ACC112 (cell line): ENCODE data around the gene NOD1.

Source experiments
- H2AFZ ChIP-seq: fragments of 200-600 bp; sonication (generic); one replicate; pipeline ENCODE4 v1.6.0; 2017; ENCODE audit warnings: antibody characterized with exemption, low read length; ENCODE audit not compliant: unreplicated experiment
- H3K27ac ChIP-seq: fragments of 200-600 bp; sonication (generic); 2 replicates; pipeline ENCODE4 v1.5.1; 2014; ENCODE audit warnings: low read depth, mild to moderate bottlenecking, antibody characterized with exemption, low read length, moderate library complexity
- H3K27me3 ChIP-seq: fragments of 200-600 bp; sonication (generic); 2 replicates; pipeline ENCODE4 v1.6.1; 2014; ENCODE audit warnings: mild to moderate bottlenecking, antibody characterized with exemption, low read length, moderate library complexity, mixed read lengths; ENCODE audit not compliant: insufficient read depth
- H3K36me3 ChIP-seq: fragments of 200-600 bp; sonication (generic); 2 replicates; pipeline ENCODE4 v1.6.1; 2016; ENCODE audit warnings: mild to moderate bottlenecking, antibody characterized with exemption, low read length, moderate library complexity, mixed read lengths; ENCODE audit not compliant: insufficient read depth
- H3K4me1 ChIP-seq: fragments of 200-600 bp; sonication (generic); one replicate; pipeline ENCODE4 v1.6.1; 2016; ENCODE audit warnings: low read length, mixed read lengths; ENCODE audit not compliant: insufficient read depth, unreplicated experiment, control insufficient read depth
- H3K4me3 ChIP-seq: fragments of 200-600 bp; sonication (generic); 2 replicates; pipeline ENCODE4 v1.5.1; 2014; ENCODE audit warnings: mild to moderate bottlenecking, low read depth, low read length
- H3K79me2 ChIP-seq: fragments of 200-600 bp; sonication (generic); one replicate; pipeline ENCODE4 v1.6.0; 2016; ENCODE audit warnings: low read length; ENCODE audit not compliant: control insufficient read depth, unreplicated experiment, insufficient read depth

NOD1 gene

GRCh38 chr7:30433082-30433481 is 45.5 kb downstream of the NOD1 start:
- Histone ChIP-seq H3K4me1 (peaks cover 8% of the 10 kb centered on the region), H3K27me3 (no peaks in the 10 kb centered on the region), H3K36me3 (peaks cover 24% of the 10 kb centered on the region), H3K4me3 (no peak overlapping the region), H3K27ac (peak overlapping the region; percentile 42), H3K79me2 (no peaks in the 10 kb centered on the region), H2AFZ (no peak overlapping the region)

- peaks cover 8% of the 10 kb centered on the region for H3K4me1 ChIP-seq
- H3K27ac ChIP-seq: no peak overlapping the region
- H2AFZ ChIP-seq: no peak overlapping the region
- H3K36me3 ChIP-seq: peaks cover 13% of the 10 kb centered on the region
- H3K4me3 ChIP-seq: no peak overlapping the region
- H3K79me2 ChIP-seq: no peaks in the 10 kb centered on the region
- no peaks in the 10 kb centered on the region for H3K27me3 ChIP-seq
Measured at GRCh38 chr7:30430777-30431176, 47.8 kb downstream of the NOD1 start.

DNA sequence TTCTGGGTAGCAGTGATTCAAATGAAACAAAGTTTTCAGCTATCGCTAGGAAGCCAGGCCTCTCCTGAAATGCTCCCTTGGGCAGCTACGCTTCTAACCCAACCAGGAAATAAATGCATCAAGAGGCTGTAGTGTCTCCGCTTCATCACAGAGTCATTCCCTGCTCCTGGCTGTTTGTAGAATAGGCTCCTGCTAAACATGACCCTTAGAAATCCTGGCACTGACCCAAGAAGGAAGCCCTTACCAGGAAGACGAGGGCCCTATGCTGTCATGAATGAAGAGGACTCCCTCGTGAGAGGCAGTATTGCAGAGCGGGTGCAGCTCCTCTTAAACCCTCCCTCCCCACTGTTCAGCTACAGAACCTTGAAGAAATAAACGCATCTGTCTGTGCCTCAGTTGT is 48.3 kb downstream of the NOD1 start:
- H3K79me2 ChIP-seq: no peaks in the 10 kb centered on the region
- H3K36me3 ChIP-seq: peaks cover 13% of the 10 kb centered on the region; the same call in 1 of the 2 replicates
- no peak overlapping the region for H3K27ac ChIP-seq
- no peaks in the 10 kb centered on the region for H3K27me3 ChIP-seq
- no peak overlapping the region for H3K4me3 ChIP-seq
- H3K4me1 ChIP-seq: peaks cover 8% of the 10 kb centered on the region
- no peak overlapping the region for H2AFZ ChIP-seq

GRCh38 chr7:30429156-30429530 is 49.4 kb downstream of the NOD1 start:
- peaks cover 8% of the 10 kb centered on the region for H3K4me1 ChIP-seq

GRCh38 chr7:30428246-30429155 is 50.1 kb downstream of the NOD1 start:
- Histone ChIP-seq H3K36me3 (peaks cover 14% of the 10 kb centered on the region), H3K27me3 (no peaks in the 10 kb centered on the region), H3K79me2 (no peaks in the 10 kb centered on the region), H3K4me3 (no peak overlapping the region), H3K4me1 (peaks cover 8% of the 10 kb centered on the region), H3K27ac (no peak overlapping the region), H2AFZ (no peak overlapping the region)

More at GRCh38 chr7:30429156-30429530, 49.4 kb downstream of the NOD1 start:
- H3K4me3 ChIP-seq: no peak overlapping the region
- H3K36me3 ChIP-seq: peaks cover 16% of the 10 kb centered on the region
- H3K79me2 ChIP-seq: no peaks in the 10 kb centered on the region
- H3K27ac ChIP-seq: no peak overlapping the region
- no peaks in the 10 kb centered on the region for H3K27me3 ChIP-seq
- no peak overlapping the region for H2AFZ ChIP-seq

DNA sequence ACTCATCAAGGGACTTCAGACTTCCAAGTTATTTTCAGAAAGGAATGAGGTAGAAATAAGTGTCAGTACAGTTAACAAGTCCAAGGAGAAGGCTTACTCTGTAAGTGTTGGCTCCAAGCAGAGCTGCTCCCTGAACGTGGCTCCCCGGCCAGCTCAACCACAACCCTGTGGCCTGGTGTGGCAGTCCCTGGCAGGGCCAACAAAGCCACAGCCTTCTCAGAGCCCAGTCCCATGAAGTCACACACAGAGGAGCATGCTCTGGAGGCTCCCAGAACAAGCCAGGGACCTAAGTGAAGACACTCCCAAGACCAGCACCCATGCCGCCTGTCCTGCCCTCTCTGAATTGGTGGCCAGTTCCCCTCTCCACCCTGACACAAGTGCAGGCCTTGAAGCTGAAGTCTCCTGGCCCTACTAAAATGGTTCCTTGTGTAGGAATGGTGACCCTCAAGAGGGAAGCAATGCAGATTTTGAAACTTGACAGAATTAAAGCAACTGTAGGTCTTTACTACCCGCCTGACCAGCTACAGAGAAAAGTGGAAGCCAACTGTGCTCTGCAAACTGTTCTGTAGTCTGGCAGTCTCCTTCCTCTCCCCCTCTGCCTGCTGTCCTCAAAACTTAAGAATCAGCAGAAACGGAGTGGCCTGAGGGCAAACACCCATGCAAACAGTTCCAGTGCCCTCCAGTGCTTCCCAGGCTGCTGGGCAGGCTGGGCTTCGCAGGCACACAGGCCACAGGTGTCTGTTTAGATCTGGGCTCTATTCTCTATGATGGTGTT is 51.1 kb downstream of the NOD1 start:
- Histone ChIP-seq H3K79me2 (no peaks in the 10 kb centered on the region), H3K27ac (no peak overlapping the region), H3K36me3 (peaks cover 12% of the 10 kb centered on the region), H3K4me1 (peaks cover 1% of the 10 kb centered on the region), H2AFZ (no peak overlapping the region), H3K27me3 (no peaks in the 10 kb centered on the region), H3K4me3 (no peak overlapping the region)

- Histone ChIP-seq H3K36me3 (peaks cover 11% of the 10 kb centered on the region; the same call in 1 of the 2 replicates), H3K4me1 (no peaks in the 10 kb centered on the region), H2AFZ (no peak overlapping the region), H3K79me2 (no peaks in the 10 kb centered on the region), H3K4me3 (no peak overlapping the region), H3K27me3 (no peaks in the 10 kb centered on the region), H3K27ac (no peak overlapping the region)
Measured at GRCh38 chr7:30424506-30424905, 54.1 kb downstream of the NOD1 start.

GRCh38 chr7:30423788-30424505 is 54.6 kb downstream of the NOD1 start:
- Histone ChIP-seq H3K36me3 (peaks cover 11% of the 10 kb centered on the region; the same call in 1 of the 2 replicates), H3K4me1 (no peaks in the 10 kb centered on the region), H3K4me3 (no peak overlapping the region), H3K79me2 (no peaks in the 10 kb centered on the region), H2AFZ (no peak overlapping the region), H3K27ac (no peak overlapping the region), H3K27me3 (no peaks in the 10 kb centered on the region)

GRCh38 chr7:30422922-30423321 is 55.7 kb downstream of the NOD1 start:
- H3K27ac ChIP-seq: no peak overlapping the region

GRCh38 chr7:30421647-30422196 is 56.9 kb downstream of the NOD1 start:
- H3K4me3 ChIP-seq: no peak overlapping the region
- H3K27me3 ChIP-seq: no peaks in the 10 kb centered on the region
- peaks cover 11% of the 10 kb centered on the region; the same call in 1 of the 2 replicates for H3K36me3 ChIP-seq
- no peaks in the 10 kb centered on the region for H3K79me2 ChIP-seq
- no peaks in the 10 kb centered on the region for H3K4me1 ChIP-seq
- H2AFZ ChIP-seq: no peak overlapping the region
- no peak overlapping the region for H3K27ac ChIP-seq

More at GRCh38 chr7:30422922-30423321, 55.7 kb downstream of the NOD1 start:
- Histone ChIP-seq H3K79me2 (no peaks in the 10 kb centered on the region), H3K4me3 (no peak overlapping the region), H2AFZ (no peak overlapping the region), H3K4me1 (no peaks in the 10 kb centered on the region), H3K36me3 (peaks cover 11% of the 10 kb centered on the region; the same call in 1 of the 2 replicates), H3K27me3 (no peaks in the 10 kb centered on the region)
